GM10847 (cell line): ENCODE data around the gene KLK5.

Experiments used
- POLR2A ChIP-seq: IDR thresholded peaks from 2 replicates; pipeline ENCODE4 v1.6.1; 2011; ENCODE audit not compliant: insufficient read length; ENCODE audit errors: extremely low read depth

The KLK5 gene

DNA sequence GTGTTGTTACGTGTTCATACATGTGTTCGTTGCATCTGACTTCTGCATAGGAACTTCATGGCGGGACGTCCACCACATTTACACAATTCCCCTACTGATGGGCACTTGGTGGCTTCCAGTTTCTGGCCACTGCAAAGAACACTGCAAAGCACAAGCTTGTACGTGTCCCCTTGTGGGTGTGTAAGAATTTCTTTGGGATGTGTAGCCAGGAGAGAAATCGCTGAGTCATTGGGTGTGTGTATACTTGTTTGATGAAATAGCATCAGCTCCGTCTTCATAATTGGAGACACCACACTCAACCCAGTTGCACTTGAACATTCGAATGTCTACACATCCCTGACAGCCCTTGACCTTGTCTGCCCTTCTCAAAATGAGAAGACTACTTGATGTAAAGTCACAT, 19.2 kb downstream of the KLK5 start:
- TF ChIP-seq POLR2A: no peak

DNA sequence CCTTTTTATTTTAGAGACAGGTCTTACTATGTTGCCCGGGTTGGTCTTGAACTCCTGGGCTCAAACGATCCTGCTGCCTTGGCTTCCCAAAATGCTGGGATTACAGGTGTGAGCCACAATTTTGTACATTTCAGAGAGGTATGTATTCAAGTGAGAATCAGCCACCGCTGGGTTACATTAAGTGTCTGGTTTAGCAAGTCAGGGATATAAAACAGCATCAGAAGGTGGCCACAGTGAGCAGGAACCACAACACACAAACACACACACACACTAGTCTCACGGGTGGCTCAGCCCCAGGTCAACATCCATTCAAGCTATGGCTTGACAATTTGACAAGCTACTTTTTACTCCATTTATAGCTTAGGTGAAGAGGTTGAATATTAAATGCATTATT, 20.2 kb downstream of the KLK5 start:
- no peak for TF ChIP-seq POLR2A

GRCh38 chr19:50932018-50932689, 20.7 kb downstream of the KLK5 start:
- TF ChIP-seq POLR2A: no peak

- TF ChIP-seq POLR2A: no peak
These were observed 21.8 kb downstream of the KLK5 start for GRCh38 chr19:50931023-50931422.

DNA sequence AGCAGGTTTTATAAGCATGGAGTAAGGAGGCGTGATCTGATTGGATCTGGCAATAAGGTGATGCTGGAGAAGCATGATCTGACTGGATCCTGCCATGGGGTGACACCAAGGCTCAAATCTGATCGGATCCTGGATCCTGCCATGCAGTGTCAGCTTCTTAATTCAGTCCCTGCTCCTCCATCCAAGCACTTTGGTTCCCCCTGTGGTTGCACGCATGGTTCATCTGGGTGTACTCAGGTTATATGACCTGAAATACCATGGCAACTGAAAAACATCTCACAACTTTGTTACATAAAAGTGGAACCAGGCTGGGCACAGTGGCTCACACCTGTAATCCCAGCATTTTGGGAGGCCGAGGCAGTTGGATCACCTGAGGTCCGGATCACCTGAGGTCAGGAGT, 24.0 kb downstream of the KLK5 start:
- TF ChIP-seq POLR2A: no peak

- no peak for TF ChIP-seq POLR2A
These were observed 26.7 kb downstream of the KLK5 start for GRCh38 chr19:50926144-50926543.

DNA sequence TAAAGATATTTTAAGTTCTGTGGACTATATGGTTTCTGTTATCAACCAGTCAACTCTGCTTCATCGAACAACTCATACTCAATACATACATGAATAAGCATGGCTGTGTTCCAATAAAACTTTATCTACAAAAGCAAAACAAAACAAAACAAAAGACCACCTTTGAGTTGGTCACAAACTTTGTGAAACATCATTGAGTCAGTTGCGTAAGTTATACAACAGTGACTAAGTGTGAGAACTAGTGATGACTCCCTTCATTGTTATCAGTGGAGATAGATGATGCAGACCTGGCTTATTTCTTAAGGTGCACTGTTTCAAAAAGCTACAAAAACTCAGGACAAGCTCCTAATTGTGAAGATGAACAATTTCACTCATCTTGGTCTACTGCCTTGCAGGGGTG, 27.1 kb downstream of the KLK5 start:
- TF ChIP-seq POLR2A: no peak

GRCh38 chr19:50924586-50924985, 28.3 kb downstream of the KLK5 start:
- TF ChIP-seq POLR2A: no peak

DNA sequence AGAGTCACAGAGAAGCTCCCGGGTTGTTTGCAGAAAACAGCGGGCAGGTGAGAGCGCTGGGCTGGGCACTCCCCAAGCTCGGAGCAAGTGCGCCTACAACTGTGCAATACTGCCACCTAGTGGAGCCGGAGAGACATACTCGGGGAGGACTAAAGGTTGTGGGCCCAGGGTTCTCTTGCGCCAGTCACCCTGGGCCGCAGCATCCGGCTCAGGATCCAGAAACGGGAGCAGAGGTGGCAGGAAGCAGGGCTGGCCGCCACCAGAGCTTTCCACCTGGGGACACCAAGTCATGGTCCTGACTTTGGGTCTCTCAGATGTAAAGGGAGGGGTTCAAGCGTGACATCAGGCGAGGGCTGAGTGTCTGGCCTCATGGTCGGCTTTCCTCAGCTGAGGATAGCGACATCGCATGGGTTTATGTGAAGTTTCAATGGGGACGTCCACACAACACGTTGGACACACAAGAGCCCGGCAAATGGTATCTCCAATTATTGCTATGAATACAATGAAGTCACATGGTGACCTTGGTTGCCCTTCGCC, 30.5 kb downstream of the KLK5 start:
- TF ChIP-seq POLR2A: no peak

GRCh38 chr19:50921426-50922316, 31.2 kb downstream of the KLK5 start:
- TF ChIP-seq POLR2A: no peak

DNA sequence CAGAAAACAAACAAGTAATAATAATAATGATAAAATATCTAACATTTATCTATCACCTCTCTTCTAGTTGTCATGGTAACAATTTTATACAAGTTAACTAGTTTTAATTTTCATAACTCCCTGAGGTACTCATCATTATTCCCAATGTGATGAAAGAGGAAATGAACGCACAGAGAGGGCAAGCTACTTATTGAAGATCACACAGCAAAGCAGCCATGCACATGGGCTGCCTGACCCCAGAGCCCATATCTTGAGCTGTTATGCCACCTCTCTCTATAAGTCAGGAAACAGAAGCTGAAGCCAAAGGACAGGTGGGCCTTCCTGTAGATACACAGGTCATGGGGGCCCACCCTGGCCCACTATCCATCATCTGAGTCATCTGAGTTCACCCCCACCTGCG, 36.8 kb downstream of the KLK5 start:
- TF ChIP-seq POLR2A: no peak

DNA sequence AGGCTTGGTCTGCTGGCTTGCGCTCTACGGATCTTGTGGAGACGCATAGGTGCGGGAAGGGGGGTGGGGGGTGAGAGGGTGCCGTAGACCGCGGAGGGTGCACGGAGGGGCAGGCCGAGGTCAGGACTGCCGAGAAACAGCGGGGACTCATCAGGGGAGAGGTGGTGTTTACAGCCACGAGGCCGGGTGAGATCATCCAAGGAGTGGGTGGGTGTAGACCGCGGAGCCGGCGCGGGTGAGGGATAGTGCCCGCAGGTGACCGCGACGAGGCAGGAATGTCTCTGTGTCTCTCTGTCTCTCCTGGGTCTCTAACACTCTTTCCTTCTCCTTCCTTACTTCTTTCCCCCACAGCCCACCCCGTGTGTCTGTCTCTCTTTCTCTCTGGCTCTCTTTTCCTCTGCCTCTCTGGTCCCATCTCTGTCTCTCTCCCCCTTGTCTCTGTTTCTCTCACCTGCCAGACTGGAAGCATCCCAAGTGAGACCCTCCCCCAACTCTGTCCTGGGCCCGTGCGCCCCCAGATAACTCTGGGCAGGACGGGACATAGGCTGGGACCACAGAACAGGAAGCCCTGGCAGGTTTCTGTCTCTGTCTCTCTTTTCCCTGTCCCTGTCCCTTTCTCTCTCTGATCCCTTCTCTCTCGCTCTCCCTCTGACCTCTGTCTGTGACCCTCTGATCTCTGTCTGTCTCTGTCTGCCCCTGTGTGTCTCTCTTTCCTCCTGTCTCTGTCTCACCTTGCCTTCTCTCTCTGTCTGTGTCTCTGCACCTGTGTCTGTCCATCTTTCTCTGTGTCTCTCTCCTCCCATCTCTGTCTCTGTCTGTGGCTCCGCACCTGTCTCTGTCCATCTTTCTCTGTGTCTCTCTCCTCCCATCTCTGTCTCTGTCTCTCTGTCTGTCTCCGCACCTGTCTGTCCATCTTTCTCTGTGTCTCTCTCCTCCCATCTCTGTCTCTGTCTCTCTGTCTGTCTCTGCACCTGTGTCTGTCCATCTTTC, 39.8 kb downstream of the KLK5 start:
- TF ChIP-seq POLR2A: no peak

GRCh38 chr19:50912102-50912599, 40.7 kb downstream of the KLK5 start:
- TF ChIP-seq POLR2A: no peak

DNA sequence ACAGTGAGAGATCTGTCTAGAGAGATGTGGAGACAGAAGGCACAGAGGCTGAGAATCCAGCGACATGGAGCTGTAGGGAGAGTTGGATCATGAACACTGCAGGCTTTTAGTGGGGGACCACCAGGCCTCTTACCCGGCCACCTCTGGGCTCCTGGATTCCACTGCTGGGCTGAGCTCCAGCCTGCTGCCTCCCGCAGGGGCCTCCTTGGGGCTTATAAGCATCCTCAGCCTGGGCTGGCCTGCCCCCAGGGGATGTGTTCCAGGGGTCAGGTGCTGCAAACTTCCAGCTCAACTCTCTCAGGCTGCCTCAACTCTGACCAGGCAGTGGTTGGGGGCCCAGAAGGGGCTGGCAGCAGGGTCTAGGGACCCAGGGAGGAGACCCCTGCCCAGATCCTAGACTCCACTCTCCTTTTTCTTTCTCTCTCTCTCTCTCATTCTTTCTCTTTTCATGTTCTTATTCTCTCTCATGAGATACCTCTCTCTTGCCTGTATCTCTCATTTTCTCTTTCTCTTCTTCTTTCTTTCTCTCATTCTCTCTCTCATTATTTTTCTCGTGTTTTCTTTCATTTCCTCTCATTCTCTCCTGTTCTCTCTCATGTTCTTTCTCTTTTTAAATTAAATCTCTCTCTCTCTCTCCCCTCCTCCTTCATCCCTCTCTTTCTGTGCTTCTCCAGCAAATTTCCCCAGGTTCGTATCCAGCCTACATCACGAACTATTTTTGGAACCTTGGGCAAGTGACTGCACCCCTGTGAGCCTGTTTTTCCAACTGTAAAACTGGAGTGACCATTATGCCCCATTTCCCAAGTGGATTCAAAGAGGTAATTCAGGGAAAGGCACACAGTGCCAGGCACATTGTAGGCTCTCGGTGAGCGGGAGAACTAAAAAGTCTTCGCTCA, 41.4 kb downstream of the KLK5 start, which contains the start of gene KLK4:
Gene KLK4, minus strand, starts transcription at position 190 of the 896 bp plus-strand sequence. CDS start 657 bp downstream, outside the sequence.
- TF ChIP-seq POLR2A: no peak

GRCh38 chr19:50910722-50911121, 42.1 kb downstream of the KLK5 start:
- no peak for TF ChIP-seq POLR2A
